Smooth muscle cell (in vitro differentiated cells): ENCODE measurements around the gene WRAP73. TPM values are rescaled to one million over a fixed set of nuclear protein-coding genes. Genes with fewer than 3 reads are reported as not detected.

Experiments
- DNase-seq: peaks from one replicate; lab custom pipeline; 2025; ENCODE audit not compliant: unreplicated experiment; lab: John Stamatoyannopoulos, UW
- H2AFZ ChIP-seq: fragments of 200-600 bp; sonication (generic); 2 replicates; pipeline ENCODE4 v1.6.0; 2016; ENCODE audit warnings: antibody characterized with exemption, low read depth, mild to moderate bottlenecking
- H3F3A ChIP-seq: fragments of 200-600 bp; sonication (generic); 2 replicates; pipeline ENCODE4 v1.6.0; 2017; ENCODE audit warnings: antibody characterized with exemption, low read depth
- H3K27ac ChIP-seq: fragments of 200-600 bp; sonication (generic); 2 replicates; pipeline ENCODE4 v1.5.1; 2016; ENCODE audit warnings: low read depth, mild to moderate bottlenecking
- H3K27me3 ChIP-seq: fragments of 200-600 bp; sonication (generic); 2 replicates; pipeline ENCODE4 v1.6.1; 2016; ENCODE audit warnings: low read depth, mild to moderate bottlenecking
- H3K36me3 ChIP-seq: fragments of 200-600 bp; sonication (generic); 2 replicates; pipeline ENCODE4 v1.5.1; 2016; ENCODE audit warnings: low read depth
- H3K4me1 ChIP-seq: fragments of 200-600 bp; sonication (generic); 2 replicates; pipeline ENCODE4 v1.5.1; 2016; ENCODE audit warnings: low read depth
- H3K4me2 ChIP-seq: fragments of 200-600 bp; sonication (generic); 2 replicates; pipeline ENCODE4 v1.6.0; 2016; ENCODE audit warnings: mild to moderate bottlenecking
- H3K4me3 ChIP-seq: fragments of 200-600 bp; sonication (generic); 2 replicates; pipeline ENCODE4 v1.5.1; 2016; ENCODE audit warnings: mild to moderate bottlenecking
- H3K79me2 ChIP-seq: fragments of 200-600 bp; sonication (generic); 2 replicates; pipeline ENCODE4 v1.6.0; 2016; ENCODE audit warnings: low read depth, mild to moderate bottlenecking
- H3K9ac ChIP-seq: fragments of 200-600 bp; sonication (generic); 2 replicates; pipeline ENCODE4 v1.6.0; 2016; ENCODE audit warnings: low read depth
- H3K9me3 ChIP-seq: fragments of 200-600 bp; sonication (generic); replicated peaks from 2 replicates; pipeline ENCODE4 v1.5.1; 2016; ENCODE audit warnings: low read depth
- H4K20me1 ChIP-seq: fragments of 200-600 bp; sonication (generic); 2 replicates; pipeline ENCODE4 v1.6.0; 2016; ENCODE audit warnings: low read depth
- WGBS: methylation state at CpG from one replicate; pipeline ENCODE4 v1.1.7; 2016; ENCODE audit warnings: low lambda C conversion rate; 5-methylcytosine and 5-hydroxymethylcytosine counted together
- polyA plus RNA-seq: library from polyadenylated mRNA; unstranded; fragments of >200 nt; fragmentation: Nextera tagmentation; extraction: Ambion mirVana; gene quantifications from 2 replicates; pipeline ENCODE4 v1.2.1, GENCODE V29; 2016
- total RNA-seq: library from RNA; depleted of rRNA; stranded (reverse); fragments of >200 nt; gene quantifications from 2 replicates; pipeline ENCODE4 v1.2.3, GENCODE V29; 2014
- TF ChIP-seq, protein P1 (sequence below): fragments of 200-600 bp; sonication (generic); IDR thresholded peaks from 2 replicates; pipeline ENCODE4 v1.5.1; 2017; ENCODE audit warnings: borderline replicate concordance, mild to moderate bottlenecking, antibody characterized with exemption; ENCODE audit not compliant: insufficient read depth, poor library complexity, severe bottlenecking

Gene WRAP73
- total and polyA plus RNA-seq, 2 experiments from 2014 or later: 17.2 to 20.8 TPM

DNA sequence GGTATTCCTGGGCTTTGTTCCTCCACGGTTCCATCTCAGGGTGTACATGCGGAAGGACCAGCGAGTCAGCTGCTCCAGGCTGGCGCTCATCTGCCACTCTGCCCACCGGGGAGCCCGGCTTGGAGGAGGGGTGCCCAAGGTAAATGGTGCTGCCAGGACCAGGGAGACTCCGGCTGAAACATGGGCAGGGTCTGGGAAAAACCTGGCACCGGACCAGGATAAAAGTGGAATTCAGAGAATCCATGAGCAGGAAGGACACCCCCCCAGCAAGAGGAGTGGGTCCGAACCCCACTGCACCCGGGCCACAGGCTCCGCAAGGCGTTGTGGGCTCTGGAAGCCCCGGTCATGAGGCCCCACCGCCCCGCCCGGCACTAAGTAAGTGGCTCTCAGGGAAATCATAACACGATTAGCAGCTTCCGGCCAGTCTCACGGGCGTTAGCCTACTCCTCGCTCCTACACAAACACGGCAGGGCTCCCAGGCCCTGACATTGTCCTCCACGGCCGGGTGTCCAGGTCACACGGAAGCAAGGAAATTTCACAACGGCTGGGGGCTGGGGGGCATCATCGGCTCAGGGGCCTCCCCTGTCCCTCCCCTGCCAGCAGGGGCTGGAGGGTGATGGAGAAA lies 59.7 kb downstream of the WRAP73 start:
- no peaks in the 10 kb centered on the region for H3K79me2 ChIP-seq
- H3K4me1 ChIP-seq: no peaks in the 10 kb centered on the region
- TF ChIP-seq, protein P1, sequence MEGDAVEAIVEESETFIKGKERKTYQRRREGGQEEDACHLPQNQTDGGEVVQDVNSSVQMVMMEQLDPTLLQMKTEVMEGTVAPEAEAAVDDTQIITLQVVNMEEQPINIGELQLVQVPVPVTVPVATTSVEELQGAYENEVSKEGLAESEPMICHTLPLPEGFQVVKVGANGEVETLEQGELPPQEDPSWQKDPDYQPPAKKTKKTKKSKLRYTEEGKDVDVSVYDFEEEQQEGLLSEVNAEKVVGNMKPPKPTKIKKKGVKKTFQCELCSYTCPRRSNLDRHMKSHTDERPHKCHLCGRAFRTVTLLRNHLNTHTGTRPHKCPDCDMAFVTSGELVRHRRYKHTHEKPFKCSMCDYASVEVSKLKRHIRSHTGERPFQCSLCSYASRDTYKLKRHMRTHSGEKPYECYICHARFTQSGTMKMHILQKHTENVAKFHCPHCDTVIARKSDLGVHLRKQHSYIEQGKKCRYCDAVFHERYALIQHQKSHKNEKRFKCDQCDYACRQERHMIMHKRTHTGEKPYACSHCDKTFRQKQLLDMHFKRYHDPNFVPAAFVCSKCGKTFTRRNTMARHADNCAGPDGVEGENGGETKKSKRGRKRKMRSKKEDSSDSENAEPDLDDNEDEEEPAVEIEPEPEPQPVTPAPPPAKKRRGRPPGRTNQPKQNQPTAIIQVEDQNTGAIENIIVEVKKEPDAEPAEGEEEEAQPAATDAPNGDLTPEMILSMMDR: no peak

GRCh38 chr1:3588395-3588794 lies 61.5 kb downstream of the WRAP73 start:
- Histone ChIP-seq H3K9ac (no peak overlapping the region), H4K20me1 (no peaks in the 10 kb centered on the region), H3K4me2 (no peak overlapping the region), H3F3A (no peaks in the 10 kb centered on the region), H3K9me3 (no peaks in the 10 kb centered on the region), H3K27me3 (no peaks in the 10 kb centered on the region), H3K4me1 (no peaks in the 10 kb centered on the region), H3K36me3 (no peaks in the 10 kb centered on the region), H3K4me3 (no peak overlapping the region), H3K79me2 (no peaks in the 10 kb centered on the region), H2AFZ (no peak overlapping the region), H3K27ac (no peak overlapping the region)
- DNase-seq: no peak
- TF ChIP-seq, protein P1: no peak
- 93% methylated on average over 3 of the region's 5 CpGs for WGBS

More for the DNA sequence above, 59.7 kb downstream of the WRAP73 start:
- H4K20me1 ChIP-seq: no peaks in the 10 kb centered on the region
- no peak for DNase-seq
- no peak overlapping the region for H3K9ac ChIP-seq
- no peaks in the 10 kb centered on the region for H3K27me3 ChIP-seq
- H3K4me2 ChIP-seq: no peak overlapping the region
- no peak overlapping the region for H2AFZ ChIP-seq
- H3K27ac ChIP-seq: no peak overlapping the region
- H3K4me3 ChIP-seq: no peak overlapping the region
- WGBS: 81% methylated on average over 27 of the region's 27 CpGs
- no peaks in the 10 kb centered on the region for H3K9me3 ChIP-seq
- no peaks in the 10 kb centered on the region for H3F3A ChIP-seq
- H3K36me3 ChIP-seq: no peaks in the 10 kb centered on the region

DNA sequence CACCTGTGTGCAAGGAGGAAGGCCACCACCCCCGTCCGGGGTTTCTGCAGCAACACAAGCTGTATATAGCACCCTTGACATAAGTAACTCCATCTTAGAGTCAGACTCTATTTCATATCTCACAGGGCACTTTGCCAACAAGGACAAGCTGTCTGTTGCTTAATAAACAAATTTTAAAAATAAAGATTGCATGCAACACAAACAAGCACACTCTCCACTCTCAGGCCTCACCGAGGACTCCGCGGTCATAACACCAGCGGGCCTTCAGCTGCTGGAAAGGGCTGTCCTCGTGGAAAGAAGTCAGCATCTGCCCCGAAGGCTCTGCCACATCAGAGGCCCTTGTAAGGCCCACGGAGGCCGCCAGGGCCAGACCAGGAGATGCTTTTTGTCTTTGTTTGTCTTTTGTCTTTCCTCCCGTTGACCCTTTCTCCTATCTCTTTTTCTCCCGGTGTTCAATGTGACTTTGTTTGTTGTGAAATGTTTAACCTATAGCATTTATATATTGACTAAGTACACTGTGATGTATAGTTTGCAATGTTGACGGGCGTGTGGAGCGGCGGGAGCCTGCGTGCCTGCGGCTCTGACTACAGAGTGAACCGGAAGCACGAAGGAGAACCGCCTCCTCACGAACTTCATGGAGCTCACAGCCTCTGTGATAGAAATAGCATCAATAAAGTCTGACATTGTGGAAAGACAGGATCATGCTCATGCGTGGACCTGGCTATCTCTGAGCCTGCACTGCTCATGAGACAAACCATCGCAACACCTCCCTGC lies 62.7 kb downstream of the WRAP73 start:
- Histone ChIP-seq H3K4me2 (no peak overlapping the region), H3K79me2 (no peaks in the 10 kb centered on the region), H3K4me1 (no peaks in the 10 kb centered on the region), H3K4me3 (no peak overlapping the region), H2AFZ (no peak overlapping the region), H3K9me3 (no peaks in the 10 kb centered on the region), H3K36me3 (no peaks in the 10 kb centered on the region), H3F3A (no peaks in the 10 kb centered on the region), H3K9ac (no peak overlapping the region), H4K20me1 (no peaks in the 10 kb centered on the region), H3K27me3 (no peaks in the 10 kb centered on the region), H3K27ac (no peak overlapping the region)
- WGBS: 90% methylated on average over 24 of the region's 24 CpGs
- TF ChIP-seq, protein P1: no peak
- DNase-seq: no peak
